Transverse colon (tissue), 4 donors: Measurements from ENCODE around the gene CYP2J2. TPM values are rescaled to one million over a fixed set of nuclear protein-coding genes. Genes with fewer than 3 reads are reported as not detected.

Source experiments
- DNase-seq: peaks from one replicate; pipeline ENCODE4 v3.0.0-alpha.2; 2019
- H3K27ac ChIP-seq, 4 donors: fragments of 200-600 bp; sonication (generic); 2 replicates each; pipeline ENCODE4 v1.5.1; 2016 to 2018; ENCODE audit warnings: inconsistent platforms in 4 of 4
- H3K27me3 ChIP-seq: fragments of 200-600 bp; sonication (generic); 2 replicates; pipeline ENCODE4 v1.5.1; 2017; ENCODE audit warnings: inconsistent platforms
- H3K36me3 ChIP-seq, 4 donors: fragments of 200-600 bp; sonication (generic); 2 replicates each; pipeline ENCODE4 v1.5.1; 2017 to 2019; ENCODE audit warnings: inconsistent platforms in 4 of 4
- H3K4me1 ChIP-seq, 4 donors: fragments of 200-600 bp; sonication (generic); 2 replicates each; pipeline ENCODE4 v1.5.1; 2017 to 2020; ENCODE audit warnings: inconsistent platforms in 4 of 4
- H3K4me3 ChIP-seq, 4 donors: fragments of 200-600 bp; sonication (generic); 1 replicate in 1 of 4; 2 replicates in 3 of 4; pipeline versions ENCODE4 v1.5.1 to v1.6.1; 2017 to 2019; ENCODE audit warnings: inconsistent platforms in 4 of 4
- H3K9me3 ChIP-seq, 2 donors: fragments of 200-600 bp; sonication (generic); 2 replicates each; pipeline ENCODE4 v1.5.1; 2017 to 2019; ENCODE audit warnings: inconsistent platforms in 2 of 2
- EP300 ChIP-seq: sonication (generic); formaldehyde crosslinking; IDR thresholded peaks from one replicate; pipeline ENCODE4 v1.6.1; 2017; ENCODE audit warnings: antibody characterized with exemption, low read depth
- POLR2A ChIP-seq: fragments of 450-650 bp; IDR thresholded peaks from one replicate; pipeline ENCODE4 v1.6.1; 2016; ENCODE audit warnings: antibody characterized with exemption, mild to moderate bottlenecking, moderate library complexity
- POLR2AphosphoS5 ChIP-seq, 3 donors: sonication (generic); formaldehyde crosslinking; IDR thresholded peaks; one replicate each; pipeline ENCODE4 v1.6.1; 2016; ENCODE audit warnings: antibody characterized with exemption in 3 of 3
- WGBS, 2 donors: methylation state at CpG; one replicate each; pipeline ENCODE4 v1.1.5; 2018; ENCODE audit warnings: low coverage in 1 of 2; 5-methylcytosine and 5-hydroxymethylcytosine counted together
- in situ Hi-C, 4 donors: fragments of 200-750 bp; cut with MboI; loops; one replicate each; pipeline versions ENCODE4 v1.15.0 to v1.15.1; 2017; ENCODE audit warnings: low sequenced_read_pairs in 3 of 4, low pct_ligation_motif_present in 1 of 4, low pct_unique_long_range_greater_than_20kb in 1 of 4
- intact Hi-C: fragments of 100-400 bp; cut with DNase I; formaldehyde crosslinking; loops from one replicate; pipeline ENCODE4 v1.15.1; 2023; ENCODE audit warnings: low total_unique reads
- total RNA-seq, 4 donors: library from RNA; depleted of rRNA; stranded (reverse); fragments of >200 nt; gene quantifications; one replicate each; pipeline ENCODE4 v1.1.0, GENCODE V29; 2016
- TF ChIP-seq, protein P1 (sequence below), 5 experiments: fragments of 200-600 bp in 3 of 5; fragments of 450-650 bp in 2 of 5; sonication (generic) in 3 of 5; IDR thresholded peaks; 1 replicate in 2 of 5; 2 replicates in 3 of 5; pipeline ENCODE4 v1.5.1; 2016 to 2017; ENCODE audit warnings: antibody characterized with exemption in 5 of 5, inconsistent platforms in 3 of 5, mild to moderate bottlenecking in 2 of 5, moderate library complexity in 1 of 5

The CYP2J2 gene
- total RNA-seq, 4 donors from 2014 or later = 21.7 to 61.9 (median 42.5) TPM

GRCh38 chr1:59892841-59893811 is 33.4 kb downstream of the CYP2J2 start:
- no peaks in the 10 kb centered on the region for H3K36me3 ChIP-seq
- no peak for DNase-seq
- TF ChIP-seq, protein P1, sequence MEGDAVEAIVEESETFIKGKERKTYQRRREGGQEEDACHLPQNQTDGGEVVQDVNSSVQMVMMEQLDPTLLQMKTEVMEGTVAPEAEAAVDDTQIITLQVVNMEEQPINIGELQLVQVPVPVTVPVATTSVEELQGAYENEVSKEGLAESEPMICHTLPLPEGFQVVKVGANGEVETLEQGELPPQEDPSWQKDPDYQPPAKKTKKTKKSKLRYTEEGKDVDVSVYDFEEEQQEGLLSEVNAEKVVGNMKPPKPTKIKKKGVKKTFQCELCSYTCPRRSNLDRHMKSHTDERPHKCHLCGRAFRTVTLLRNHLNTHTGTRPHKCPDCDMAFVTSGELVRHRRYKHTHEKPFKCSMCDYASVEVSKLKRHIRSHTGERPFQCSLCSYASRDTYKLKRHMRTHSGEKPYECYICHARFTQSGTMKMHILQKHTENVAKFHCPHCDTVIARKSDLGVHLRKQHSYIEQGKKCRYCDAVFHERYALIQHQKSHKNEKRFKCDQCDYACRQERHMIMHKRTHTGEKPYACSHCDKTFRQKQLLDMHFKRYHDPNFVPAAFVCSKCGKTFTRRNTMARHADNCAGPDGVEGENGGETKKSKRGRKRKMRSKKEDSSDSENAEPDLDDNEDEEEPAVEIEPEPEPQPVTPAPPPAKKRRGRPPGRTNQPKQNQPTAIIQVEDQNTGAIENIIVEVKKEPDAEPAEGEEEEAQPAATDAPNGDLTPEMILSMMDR (IDR thresholded peaks at IDR 0.05) = no peak
- peak in 2 of 3 donors; percentile 36 to 63 for TF ChIP-seq POLR2AphosphoS5 (IDR thresholded peaks at IDR 0.05)
- no peak for TF ChIP-seq EP300
- TF ChIP-seq POLR2A = peak; percentile 36
- in situ Hi-C loops = no loop called here
- peaks cover 9 to 51% (median 23%) of the 10 kb centered on the region in 4 donors for H3K4me1 ChIP-seq
- intact Hi-C loops = no loop called here
- no peaks in the 10 kb centered on the region for H3K27me3 ChIP-seq
- peak overlapping the region; percentile 85 to 88 (median 86) for H3K27ac ChIP-seq
- no peak overlapping the region for H3K4me3 ChIP-seq
- 50% methylated on average over 7 of the region's 7 CpGs for whole genome bisulfite sequencing, 2 donors
- H3K9me3 ChIP-seq = no peaks in the 10 kb centered on the region

- H3K9me3 ChIP-seq = no peaks in the 10 kb centered on the region
- in situ Hi-C loops (loop anchor here in 2 of 4 donors (10.0 kb wide), 2 partner anchors 60 to 70 kb away; no protein-coding TSS in a partner anchor), intact Hi-C loops (no loop called here)
- WGBS, 2 donors = 48% methylated on average over 3 of the region's 3 CpGs; no CpG with 5 or more reads in 1 of the 2 donors
- no peak overlapping the region for H3K4me3 ChIP-seq
- no peak overlapping the region for H3K27ac ChIP-seq
- no peaks in the 10 kb centered on the region for H3K36me3 ChIP-seq
- H3K4me1 ChIP-seq = peaks cover 0 to 8% (median 0%) of the 10 kb centered on the region in 4 donors
- DNase-seq = no peak
- H3K27me3 ChIP-seq = no peaks in the 10 kb centered on the region
- TF ChIP-seq, protein P1 (IDR thresholded peaks at IDR 0.05) = no peak
- TF ChIP-seq POLR2AphosphoS5 (IDR thresholded peaks at IDR 0.05) (no peak), POLR2A (no peak), EP300 (no peak)
Observed at GRCh38 chr1:59885160-59885832, 41.3 kb downstream of the CYP2J2 start.

DNA sequence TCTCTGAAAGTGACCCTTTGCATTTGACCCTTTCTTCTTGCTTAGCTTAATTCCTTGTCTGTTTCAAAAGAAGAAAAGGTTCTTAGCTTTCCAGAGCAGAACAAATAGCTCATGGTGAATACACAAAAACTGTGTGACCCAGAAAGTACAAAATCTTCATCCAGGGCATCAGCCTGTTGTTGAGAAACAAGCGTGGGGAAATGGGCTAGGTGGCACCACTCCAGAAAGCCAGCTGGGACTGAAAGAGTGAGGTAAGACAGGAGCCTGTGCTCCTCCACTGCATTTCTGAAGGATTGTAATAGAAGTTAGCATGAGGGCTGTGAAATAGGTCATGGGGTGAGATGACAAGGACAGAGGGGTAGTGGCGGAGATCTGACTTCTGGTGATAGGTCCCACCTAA is 45.8 kb downstream of the CYP2J2 start:
- Histone ChIP-seq H3K27ac (peak overlapping the region in 1 of 4 donors; percentile 8), H3K36me3 (no peaks in the 10 kb centered on the region), H3K4me1 (peaks cover 0 to 11% (median 0%) of the 10 kb centered on the region in 4 donors), H3K4me3 (no peak overlapping the region), H3K9me3 (no peaks in the 10 kb centered on the region), H3K27me3 (no peaks in the 10 kb centered on the region)
- TF ChIP-seq POLR2A (no peak), POLR2AphosphoS5 (IDR thresholded peaks at IDR 0.05) (no peak), EP300 (no peak)
- TF ChIP-seq, protein P1 (IDR thresholded peaks at IDR 0.05) = no peak
- in situ Hi-C loops (loop anchor here in 2 of 4 donors (10.0 kb wide), 2 partner anchors 64 to 74 kb away; no protein-coding TSS in a partner anchor), intact Hi-C loops (loop anchor here (5.0 kb wide), 1 partner anchor 67 kb away; no protein-coding TSS in a partner anchor)
- DNase-seq = no peak
- WGBS, 2 donors = 68 to 83% methylated on average over 2 of the region's 2 CpGs
